CD4-positive, alpha-beta T cell treated with Interleukin-17A for 1 hour (primary cell): ENCODE data around the gene B4GALT6.
"Not testable (repeated sequence)": the region's sequence is repeated elsewhere in the genome, so short reads cannot be mapped to it uniquely, and the experiment has no call there.

Experiments used
- DNase-seq: peaks from one replicate; pipeline ENCODE4 v3.0.0-alpha.2; 2020

B4GALT6 gene, protein sequence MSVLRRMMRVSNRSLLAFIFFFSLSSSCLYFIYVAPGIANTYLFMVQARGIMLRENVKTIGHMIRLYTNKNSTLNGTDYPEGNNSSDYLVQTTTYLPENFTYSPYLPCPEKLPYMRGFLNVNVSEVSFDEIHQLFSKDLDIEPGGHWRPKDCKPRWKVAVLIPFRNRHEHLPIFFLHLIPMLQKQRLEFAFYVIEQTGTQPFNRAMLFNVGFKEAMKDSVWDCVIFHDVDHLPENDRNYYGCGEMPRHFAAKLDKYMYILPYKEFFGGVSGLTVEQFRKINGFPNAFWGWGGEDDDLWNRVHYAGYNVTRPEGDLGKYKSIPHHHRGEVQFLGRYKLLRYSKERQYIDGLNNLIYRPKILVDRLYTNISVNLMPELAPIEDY

DNA sequence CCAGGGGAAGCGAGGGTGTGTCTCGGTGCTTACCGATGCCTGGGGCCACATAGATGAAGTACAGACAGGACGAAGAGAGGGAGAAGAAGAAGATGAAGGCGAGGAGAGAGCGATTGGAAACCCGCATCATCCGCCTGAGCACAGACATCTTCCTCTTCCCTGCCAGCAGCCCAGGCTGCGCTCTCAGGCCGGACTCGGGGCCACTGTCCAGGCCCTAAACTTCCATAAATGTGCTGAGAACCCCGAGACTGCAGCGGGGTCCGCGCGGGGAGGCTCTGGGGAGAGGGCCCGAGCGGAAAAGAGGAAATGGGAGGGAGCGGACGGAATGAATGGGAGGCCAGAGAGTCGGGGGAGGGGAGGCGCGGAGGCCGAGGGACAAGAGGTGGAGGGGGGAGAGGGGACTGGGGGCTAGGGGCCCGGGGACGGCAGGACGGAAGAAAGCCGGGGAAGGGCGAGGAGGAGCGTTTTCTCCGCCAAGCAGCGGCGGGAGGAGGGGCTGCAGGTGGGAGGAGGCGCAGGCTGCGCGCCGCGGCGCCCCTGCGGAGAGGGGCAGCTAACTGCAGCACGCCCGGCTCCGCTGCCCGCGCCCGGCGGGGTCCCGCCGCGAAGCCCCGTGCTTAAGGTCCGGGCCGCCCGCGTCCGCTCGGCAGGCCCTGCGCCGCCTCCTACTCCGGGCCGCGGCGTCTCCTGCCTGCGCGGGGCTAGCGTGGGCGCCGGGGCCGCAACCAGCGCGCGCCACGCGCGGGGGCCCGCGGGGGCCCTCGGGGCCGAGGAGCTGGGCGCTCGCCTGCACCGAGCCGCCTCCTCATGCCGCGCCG, at the start of gene B4GALT6:
TSS of gene B4GALT6 (minus strand) at position 303 of the 818 bp plus-strand sequence. CDS start at position 148, 155 bp downstream.
- no peak for DNase-seq

DNA sequence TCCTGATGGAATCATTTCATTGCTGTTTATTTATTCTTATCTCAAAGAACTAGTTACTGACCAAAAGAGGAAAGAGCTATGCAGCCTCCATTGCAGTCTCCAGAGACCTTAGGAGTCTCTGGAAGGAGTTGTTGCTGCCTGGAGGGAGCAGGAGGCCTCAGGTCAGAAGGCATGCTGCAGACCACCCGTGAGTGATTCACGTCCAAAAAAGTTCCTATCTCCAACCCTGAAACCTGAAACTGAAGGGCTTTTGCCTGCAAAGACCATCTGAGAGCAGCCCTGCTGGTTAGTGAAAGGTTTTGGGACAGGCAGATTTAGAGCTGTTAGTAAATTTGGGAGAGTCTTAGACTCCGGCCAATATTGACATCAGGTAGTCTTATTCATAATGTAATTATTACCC, 47.2 kb upstream of the B4GALT6 start:
- no peak for DNase-seq

DNA sequence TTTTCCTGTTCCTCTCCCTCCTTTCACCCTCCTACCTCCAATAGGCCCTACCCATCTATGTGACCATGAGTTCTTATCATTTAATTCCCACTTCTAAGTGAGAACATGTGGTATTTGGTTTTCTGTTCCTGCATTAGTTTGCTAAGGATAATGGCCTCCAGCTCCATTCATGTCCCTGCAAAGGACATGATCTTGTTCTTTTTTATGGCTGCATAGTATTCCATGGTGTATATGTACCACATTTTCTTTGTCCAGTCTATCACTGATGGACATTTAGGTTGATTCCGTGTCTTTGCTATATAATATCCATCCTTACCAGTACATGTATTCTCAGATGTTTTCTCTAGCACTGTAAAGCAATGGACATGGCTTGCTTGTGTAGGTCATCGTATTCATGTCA, 44.8 kb upstream of the B4GALT6 start:
- not testable (repeated sequence) for DNase-seq

DNA sequence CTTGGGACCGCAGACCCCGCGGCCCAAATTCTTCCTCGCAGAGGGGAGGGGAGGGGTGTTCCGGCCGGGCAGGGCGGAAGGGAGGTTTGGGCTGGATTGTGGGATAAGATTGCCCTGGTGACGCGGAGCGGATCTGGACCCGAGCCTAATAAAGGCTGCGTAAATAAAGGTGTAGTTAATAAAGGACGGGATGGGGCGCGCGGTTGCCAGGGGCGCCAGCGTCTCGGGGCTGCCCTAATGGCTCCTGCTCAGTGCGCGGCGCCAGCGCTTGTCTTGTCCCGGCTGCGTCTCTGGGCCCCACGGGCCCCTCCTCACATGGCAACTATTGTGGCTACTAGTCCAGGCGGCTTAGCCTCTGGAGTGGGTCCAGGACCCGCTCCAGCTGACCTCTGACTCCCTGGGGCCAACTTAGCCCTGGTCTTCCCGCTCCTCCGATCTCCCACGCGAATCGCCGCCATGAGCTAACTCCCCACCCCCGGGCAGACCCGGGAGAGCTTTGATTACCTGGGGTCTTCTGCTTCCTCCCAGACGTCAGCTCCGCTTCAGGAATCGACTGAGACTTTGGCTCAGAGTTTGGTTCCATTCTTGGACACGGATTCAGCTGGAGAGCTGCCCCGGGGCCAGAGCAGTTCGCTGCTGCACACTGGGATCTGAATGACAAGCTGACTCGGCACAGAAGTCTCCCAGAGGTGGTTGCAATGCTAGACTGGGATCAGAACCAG, 39.8 kb upstream of the B4GALT6 start:
- DNase-seq, result no peak

DNA sequence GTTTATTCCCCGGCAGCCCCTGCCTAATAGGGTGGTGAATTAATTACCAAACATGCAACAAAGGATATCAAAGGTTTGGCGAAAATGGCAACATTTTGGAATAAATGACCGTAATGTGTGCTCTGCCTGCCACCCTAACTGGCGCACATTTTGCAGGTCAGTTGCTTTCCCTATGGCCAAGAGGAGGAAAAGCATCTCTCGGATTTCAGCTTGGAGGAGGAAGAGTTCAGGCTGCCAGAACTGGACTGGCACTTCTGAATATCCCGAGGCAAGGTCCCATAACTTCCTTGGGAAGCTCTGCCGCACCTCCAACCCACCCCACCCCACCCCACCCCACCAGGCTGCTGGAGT, 39.2 kb upstream of the B4GALT6 start:
- DNase-seq, result no peak

DNA sequence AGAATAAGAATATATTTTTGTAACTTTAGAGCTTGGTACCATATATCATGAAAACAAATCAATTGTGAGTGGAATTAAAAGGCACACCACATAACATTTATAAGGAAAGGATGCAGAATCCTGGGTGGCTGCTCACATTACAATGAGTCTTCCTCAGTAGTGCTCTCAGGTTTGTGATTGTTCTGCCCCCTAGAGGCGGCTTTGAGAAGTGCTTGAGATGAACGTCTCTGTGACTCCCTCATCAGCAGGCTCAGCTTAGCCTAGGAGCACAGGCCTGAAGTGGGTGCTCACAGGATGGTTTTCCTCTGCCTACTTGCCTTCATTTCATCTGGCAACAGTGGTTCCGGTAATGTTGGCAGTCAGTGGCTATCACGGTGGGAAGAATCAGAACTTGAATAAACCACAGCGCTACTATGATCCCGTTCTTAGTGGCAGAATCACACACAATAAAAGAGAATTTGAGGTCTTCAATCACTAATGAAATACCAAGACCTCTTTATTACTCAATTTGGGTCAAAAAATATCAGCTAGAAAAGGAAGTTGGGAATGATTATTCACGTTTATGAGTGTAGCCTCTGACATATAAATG, 38.1 kb upstream of the B4GALT6 start:
- peak; percentile 71 for DNase-seq

DNA sequence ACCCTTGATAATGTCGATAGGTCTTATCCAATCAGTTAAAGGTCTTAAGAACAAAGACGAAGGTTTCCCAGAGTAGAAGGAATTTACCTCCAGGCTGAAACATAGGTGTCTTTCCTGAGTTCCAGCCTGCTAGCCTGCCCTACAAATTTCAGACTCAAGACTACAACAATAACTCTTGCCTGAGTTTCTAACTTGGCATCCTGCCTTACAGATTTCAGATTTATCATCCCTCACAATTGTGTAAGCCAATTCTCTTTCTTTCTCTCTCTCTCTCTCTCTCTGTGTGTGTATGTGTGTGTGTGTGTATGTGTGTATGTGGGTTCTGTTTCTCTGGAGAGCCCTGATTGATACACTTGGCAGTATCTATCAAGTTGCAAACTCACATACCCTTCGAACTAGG, 37.2 kb upstream of the B4GALT6 start:
- DNase-seq, result no peak

DNA sequence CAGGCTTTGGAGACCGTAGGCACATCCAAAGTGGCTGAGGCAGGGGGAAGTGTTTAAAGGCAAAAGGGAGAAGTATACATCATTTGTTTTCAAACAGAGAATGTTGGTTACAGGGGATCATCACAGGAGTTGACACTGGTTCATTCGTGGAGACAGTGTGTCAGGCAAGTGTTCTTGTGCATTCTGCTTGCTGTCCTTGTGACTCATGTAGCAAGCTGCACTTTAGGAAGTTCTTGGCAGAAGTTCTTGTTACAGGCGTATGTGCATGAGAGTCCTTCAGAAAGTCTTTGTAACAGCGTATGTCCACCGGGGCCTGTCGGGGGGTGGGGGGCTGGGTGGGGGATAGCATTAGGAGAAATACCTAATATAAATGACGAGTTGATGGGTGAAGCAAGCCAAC, 36.5 kb upstream of the B4GALT6 start:
- DNase-seq, result no peak

DNA sequence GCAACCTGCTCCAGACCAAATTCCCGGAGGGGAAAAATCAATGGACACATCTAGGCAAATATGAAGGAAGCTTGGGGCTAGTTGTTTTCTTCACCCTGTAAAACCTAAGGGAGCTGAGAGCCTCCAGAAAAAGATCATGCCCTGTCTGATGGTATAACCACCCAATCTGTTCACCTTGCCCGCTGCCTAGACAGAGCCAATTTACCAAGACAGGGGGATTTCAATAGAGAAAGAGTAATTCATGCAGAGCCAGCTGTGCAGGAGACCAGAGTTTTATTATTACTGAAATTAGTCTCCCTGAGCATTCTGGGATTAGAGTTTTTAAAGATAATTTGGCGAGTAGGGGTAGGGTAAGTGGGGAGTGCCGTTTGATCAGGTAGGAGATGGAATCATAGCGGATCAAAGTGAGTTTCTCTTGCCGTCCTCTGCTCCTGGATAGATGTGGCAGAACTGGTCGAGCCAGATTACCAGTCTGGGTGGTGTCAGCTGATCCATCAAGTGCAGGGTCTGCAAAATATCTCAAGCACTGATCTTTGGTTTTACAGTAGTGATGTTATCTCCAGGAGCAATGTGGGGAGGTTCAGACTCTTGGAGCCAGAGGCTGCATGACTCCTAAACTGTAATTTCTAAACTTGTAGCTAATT, 35.1 kb upstream of the B4GALT6 start:
- DNase-seq, result no peak

DNA sequence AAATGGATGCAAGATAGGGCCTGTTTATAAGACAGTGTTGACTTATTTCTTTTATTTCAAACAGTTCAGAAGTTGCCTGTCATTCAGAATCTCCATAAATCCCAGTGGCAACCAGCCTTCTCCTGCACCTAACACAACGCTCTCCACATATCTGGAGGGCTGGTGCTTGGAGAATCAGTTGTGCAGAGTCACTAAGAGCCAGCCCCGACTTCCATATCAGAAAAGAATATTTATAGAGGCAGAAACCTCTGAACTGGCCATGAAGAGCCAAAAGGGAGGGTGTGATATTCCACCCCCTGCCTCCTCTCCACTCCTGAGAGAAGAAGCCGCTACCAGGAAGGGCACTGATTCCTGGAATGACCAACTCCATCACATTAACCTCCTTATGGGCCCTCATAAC, 34.0 kb upstream of the B4GALT6 start:
- no peak for DNase-seq

DNA sequence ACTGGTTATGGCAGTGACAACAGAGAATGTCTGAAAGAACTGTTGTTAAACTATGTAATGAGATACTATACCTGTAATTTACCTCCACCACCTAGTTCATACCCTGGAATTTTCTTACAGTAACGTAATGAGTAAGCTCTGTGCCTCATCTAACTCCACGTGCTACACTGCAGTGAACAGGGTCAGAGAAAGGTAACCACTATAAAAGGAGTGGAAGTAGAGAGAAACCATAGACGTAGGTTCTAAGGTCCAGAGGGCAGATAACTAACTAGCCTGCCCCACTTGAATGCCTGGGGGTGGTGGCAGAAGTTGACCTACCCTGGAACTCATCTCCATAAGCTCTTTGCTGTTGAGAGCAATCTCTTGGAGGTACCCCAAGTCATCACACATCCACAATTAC, 32.0 kb upstream of the B4GALT6 start:
- no peak for DNase-seq

DNA sequence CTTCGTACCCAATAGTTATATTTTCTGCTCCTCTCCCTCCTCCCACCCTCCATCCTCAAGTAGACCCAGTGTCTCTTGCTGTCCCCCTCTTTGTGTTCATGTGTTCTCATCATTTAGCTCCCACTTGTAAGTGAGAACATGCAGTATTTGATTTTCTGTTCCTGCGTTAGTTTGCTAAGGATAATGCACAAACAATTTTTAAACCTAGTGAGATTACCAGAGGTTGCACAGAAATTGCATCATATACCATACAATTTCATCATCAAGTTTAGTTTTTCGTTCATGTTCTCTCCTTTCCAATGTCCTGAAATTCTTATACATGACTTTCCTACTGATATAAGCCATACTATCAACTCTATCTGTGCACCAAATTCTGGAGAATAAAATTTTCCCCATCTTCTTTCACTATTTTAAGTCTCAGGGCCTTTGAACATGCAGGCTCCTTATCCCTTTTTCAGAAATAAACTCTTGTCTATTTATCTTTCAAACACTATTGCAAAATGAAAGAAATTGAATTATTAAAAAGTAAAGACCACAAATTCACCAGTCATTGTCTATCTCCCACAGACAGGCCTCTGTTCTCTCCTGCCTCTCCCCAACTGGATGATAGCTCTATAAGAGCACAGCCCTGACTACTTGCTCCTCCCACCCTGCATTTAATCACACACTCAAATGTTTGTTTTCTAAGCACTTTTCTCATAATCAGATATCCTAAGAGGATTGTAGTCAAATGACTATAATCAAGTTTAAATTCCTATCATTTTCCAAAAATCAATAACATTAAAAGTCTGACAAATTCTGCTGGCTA, 27.2 kb upstream of the B4GALT6 start:
- no peak for DNase-seq

DNA sequence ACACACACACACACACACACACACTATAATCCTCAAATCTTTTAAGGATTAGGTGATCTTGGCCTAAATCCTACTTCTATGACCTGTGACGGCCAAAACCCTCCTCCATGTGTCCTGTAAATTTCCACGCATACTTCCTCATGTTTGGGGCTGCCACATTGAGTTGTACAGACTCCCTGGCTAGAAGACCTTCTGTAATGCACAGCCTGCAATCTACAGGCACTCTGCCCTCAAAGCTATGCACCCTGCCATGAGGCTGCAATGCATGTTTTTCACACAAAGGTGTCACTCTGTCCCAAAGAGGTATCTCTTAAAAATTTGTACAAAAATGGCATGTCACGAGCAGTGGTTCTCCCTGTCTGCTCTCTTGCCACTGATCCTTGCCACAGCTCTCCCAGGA, 26.4 kb upstream of the B4GALT6 start:
- no peak for DNase-seq

DNA sequence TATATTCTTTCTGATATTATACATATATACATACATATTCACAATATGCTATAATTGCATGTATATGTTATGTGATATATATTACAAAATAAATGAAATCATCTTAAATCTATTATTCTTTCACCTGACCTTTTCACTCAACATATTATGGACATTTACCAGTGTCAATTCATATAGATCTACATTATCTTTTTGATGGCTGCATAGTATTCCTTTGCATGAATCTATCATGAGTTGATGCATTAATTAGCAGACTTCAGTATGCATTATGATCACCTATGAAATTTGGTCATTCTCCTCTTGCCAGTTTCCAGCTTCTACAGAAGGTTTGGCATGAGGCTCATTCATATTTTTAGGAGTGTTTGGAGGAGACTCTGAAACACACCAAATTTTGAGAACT, 23.4 kb upstream of the B4GALT6 start:
- DNase-seq, result no peak

DNA sequence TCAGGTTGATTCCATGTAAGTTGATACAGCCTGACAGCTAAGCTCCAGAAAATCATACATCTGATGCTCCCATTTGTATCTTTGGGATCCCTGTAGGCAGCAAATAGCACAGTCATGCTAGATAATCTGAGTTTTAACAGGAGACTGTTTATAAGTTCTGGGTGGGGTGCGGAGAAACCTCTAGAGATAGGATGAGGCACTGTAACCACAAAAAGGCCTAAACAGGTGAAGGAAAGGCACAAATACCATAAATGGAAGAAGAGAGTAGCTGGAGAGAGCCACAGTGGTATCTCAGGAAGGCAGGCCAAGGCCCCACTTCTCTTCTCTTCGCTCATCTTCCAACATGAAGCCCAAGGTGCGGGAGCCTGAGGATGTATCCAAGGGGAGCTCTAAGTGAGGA, 18.1 kb upstream of the B4GALT6 start:
- DNase-seq, result no peak

DNA sequence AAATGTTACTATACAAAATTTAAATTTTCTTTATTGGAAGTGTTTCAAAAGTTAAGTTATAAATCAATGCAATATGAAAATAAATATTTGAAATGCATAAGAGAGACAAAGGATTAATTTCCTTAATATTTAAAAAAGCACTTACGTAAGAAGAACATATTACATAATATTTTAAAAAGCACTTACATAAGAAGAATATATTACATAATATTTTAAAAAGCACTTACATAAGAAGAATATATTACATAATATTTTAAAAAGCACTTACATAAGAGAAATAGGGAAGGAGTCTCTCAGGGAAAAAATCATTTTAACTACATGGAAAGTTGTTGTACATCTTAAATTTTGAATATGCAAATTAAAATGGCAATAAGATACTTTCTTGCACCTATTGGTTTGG, 17.4 kb upstream of the B4GALT6 start:
- no peak for DNase-seq

DNA sequence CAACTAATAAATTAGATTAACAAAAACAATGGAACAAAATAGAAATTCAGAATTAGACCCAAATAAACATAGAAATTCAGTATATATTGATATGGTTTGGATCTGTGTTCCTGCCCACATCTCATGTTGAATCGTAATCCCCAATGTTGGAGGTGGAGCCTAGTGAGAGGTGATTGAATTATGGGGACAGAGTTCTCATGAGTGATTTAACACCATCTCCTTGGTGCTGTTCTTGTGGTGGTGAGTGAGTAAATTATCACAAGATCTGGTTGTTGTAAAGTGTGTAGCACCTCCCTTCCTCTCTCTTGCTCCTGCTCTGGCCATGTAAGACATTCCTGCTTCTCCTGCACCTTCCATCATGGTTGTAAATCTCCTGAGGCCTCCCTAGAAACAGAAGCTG, 16.6 kb upstream of the B4GALT6 start:
- no peak for DNase-seq

DNA sequence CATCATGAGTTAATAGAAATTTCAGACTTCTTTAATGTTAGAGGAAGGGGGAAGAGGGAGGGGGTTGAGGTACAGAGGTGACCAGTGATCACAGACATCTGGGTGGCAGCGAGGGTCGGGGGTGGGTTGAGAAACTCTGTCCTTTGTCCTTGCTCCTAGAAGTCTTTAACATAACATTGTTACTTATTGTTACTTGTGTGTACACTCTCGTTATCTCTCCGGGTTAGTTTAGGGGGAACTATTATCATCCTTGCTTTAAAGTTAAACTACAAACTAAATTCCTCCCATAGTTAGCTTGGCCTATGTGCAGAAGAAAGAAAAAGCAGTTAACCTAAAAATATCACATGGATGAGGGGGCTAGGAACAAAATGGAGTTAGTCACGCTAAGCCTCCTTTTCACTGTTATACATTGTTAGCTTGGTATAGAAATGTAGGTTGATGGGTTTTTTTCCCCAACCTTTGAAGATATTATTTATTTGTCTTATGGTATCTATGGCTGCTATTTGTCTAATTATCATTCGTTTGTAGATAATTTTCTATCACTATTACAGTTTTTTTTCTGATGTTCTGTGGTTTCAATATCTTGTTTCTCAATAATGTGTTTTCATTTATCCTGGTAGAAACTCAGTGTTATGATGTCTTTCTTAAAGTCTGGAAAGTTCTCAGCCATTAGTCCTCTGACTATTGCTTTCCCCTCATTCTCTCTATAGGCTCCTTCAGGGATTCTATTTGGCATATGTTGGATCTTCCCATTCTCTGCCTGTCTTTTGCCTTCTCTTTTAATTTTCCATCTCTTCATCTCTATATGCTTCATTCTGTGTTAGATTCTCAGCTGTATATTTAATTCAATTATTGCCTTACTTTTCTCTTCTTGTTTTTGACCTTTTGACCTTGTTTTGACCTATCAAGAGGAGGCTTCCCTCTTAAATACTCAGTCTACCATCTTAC, 13.2 kb upstream of the B4GALT6 start:
- no peak for DNase-seq

DNA sequence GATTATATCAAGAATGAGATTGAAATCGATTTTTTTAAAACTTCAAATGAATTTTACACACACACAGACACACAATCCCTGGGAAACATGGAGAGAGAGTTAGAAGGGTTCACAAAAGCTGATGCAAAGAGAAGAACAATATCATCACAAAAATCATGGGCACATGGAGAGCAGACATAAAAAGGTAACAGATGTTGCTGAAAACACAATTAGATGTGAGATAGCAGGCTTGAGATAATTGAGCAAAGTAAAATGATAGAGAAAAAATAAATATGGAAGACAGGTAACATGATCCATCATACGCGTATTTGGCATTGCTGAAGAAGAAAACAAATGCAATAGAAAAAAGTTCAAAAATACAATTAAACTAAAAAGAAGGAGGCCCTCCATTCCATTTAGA, 11.6 kb upstream of the B4GALT6 start:
- no peak for DNase-seq

DNA sequence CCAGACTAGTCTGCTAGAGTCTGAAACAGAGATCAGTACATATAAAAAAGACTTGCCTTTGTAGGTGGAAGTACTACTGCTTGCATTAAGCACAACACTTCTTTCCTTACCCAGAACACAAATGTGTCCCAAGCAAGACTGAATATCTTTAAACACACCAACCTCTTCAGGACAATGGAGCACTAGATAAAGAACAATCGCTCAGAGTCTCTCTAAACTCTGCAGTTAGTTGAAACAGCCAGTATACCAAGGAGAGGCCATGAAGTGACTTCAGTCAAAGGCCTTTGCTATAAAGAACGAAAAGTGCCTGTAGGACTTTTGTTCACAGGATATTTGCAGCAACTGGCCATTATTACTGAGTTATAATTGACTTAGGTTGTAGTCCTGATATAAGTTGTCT, 9.9 kb upstream of the B4GALT6 start:
- DNase-seq, result no peak

DNA sequence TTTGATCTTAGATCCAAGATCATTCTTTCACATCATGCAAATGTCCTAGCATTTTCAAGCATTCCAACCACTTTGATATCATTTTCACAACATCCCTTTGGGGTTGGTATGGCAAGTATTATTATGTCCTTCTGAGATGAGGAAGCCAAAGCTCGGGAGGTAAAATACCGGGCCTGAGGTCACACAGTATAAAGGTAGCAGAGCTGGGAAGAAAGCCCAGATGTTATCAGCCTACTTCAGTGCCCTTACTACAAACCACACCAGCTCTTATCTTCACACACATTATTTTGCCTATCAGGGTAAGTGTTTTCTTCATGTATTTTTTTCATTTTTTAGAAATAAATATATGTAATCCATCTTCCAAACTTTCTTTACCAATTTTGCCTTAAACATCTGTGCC, 4.2 kb upstream of the B4GALT6 start:
- no peak for DNase-seq
